Mesenchymal stem cell (in vitro differentiated cells and primary cell): ENCODE data around the gene VPS26A.

Experiments
- DNase-seq: peaks from one replicate; pipeline ENCODE4 v3.0.0-alpha.2; 2013
- H2AFZ ChIP-seq: one replicate; pipeline ENCODE4 v1.6.1; 2013; ENCODE audit warnings: low read depth, mild to moderate bottlenecking, control low read depth, inconsistent platforms, low read length, moderate library complexity
- H2AK5ac ChIP-seq: 2 replicates; pipeline ENCODE4 v1.6.1; 2013; ENCODE audit warnings: low read length, moderate library complexity, mild to moderate bottlenecking, inconsistent platforms; ENCODE audit not compliant: severe bottlenecking
- H2BK120ac ChIP-seq: one replicate; pipeline ENCODE4 v1.6.1; 2013; ENCODE audit warnings: low read depth, mild to moderate bottlenecking, inconsistent platforms, low read length, moderate library complexity
- H2BK12ac ChIP-seq, 2 experiments: one replicate each; pipeline ENCODE4 v1.6.1; 2013; ENCODE audit warnings: inconsistent platforms in 2 of 2, low read length in 2 of 2, mild to moderate bottlenecking in 2 of 2, moderate library complexity in 2 of 2, control low read depth in 1 of 2
- H2BK15ac ChIP-seq: one replicate; pipeline ENCODE4 v1.6.1; 2013; ENCODE audit warnings: mild to moderate bottlenecking, low read depth, inconsistent platforms; ENCODE audit not compliant: poor library complexity, severe bottlenecking
- H2BK5ac ChIP-seq: 2 replicates; pipeline ENCODE4 v1.6.1; 2013; ENCODE audit warnings: low read depth, mild to moderate bottlenecking, low read length, control low read depth, inconsistent platforms; ENCODE audit not compliant: poor library complexity, severe bottlenecking
- H3K14ac ChIP-seq, 2 experiments: one replicate each; pipeline ENCODE4 v1.6.1; 2013; ENCODE audit warnings: inconsistent platforms in 2 of 2, low read length in 2 of 2, control low read depth in 1 of 2, mild to moderate bottlenecking in 1 of 2, moderate library complexity in 1 of 2
- H3K18ac ChIP-seq, 2 experiments: one replicate each; pipeline ENCODE4 v1.6.1; 2013; ENCODE audit warnings: inconsistent platforms in 2 of 2, low read length in 2 of 2, control low read depth in 1 of 2, low read depth in 1 of 2, mild to moderate bottlenecking in 1 of 2
- H3K23ac ChIP-seq, 2 experiments: one replicate each; pipeline ENCODE4 v1.6.1; 2013; ENCODE audit warnings: inconsistent platforms in 2 of 2, low read length in 2 of 2, mild to moderate bottlenecking in 2 of 2, moderate library complexity in 2 of 2, control low read depth in 1 of 2
- H3K27ac ChIP-seq: 2 replicates; pipeline ENCODE4 v1.5.1; 2013; ENCODE audit warnings: mild to moderate bottlenecking, moderate library complexity, low read length, control low read depth, inconsistent platforms; ENCODE audit not compliant: poor library complexity, severe bottlenecking
- H3K27me3 ChIP-seq, 2 experiments: 2 replicates each; pipeline versions ENCODE4 v1.6.1 to v1.7.0; 2013; ENCODE audit warnings: low read length in 2 of 2, mild to moderate bottlenecking in 2 of 2, moderate library complexity in 2 of 2, control low read depth in 1 of 2, inconsistent platforms in 1 of 2; ENCODE audit not compliant: control insufficient read depth in 1 of 2, insufficient read depth in 1 of 2
- H3K36me3 ChIP-seq, 2 experiments: 2 replicates each; pipeline versions ENCODE4 v1.6.1 to v1.7.0; 2013; ENCODE audit warnings: low read length in 2 of 2, control low read depth in 1 of 2, inconsistent platforms in 1 of 2, low read depth in 1 of 2, mild to moderate bottlenecking in 1 of 2; ENCODE audit not compliant: insufficient read depth in 2 of 2, control insufficient read depth in 1 of 2
- H3K4ac ChIP-seq, 2 experiments: one replicate each; pipeline ENCODE4 v1.6.1; 2013; ENCODE audit warnings: inconsistent platforms in 2 of 2, low read length in 2 of 2, mild to moderate bottlenecking in 2 of 2, moderate library complexity in 2 of 2, control low read depth in 1 of 2, low read depth in 1 of 2
- H3K4me1 ChIP-seq: 2 replicates; pipeline ENCODE4 v1.6.1; 2013; ENCODE audit warnings: low read depth, low read length, control low read depth; ENCODE audit not compliant: control insufficient read depth, insufficient read depth
- H3K4me2 ChIP-seq: 2 replicates; pipeline ENCODE4 v1.6.1; 2013; ENCODE audit warnings: low read length, mild to moderate bottlenecking, inconsistent platforms; ENCODE audit not compliant: poor library complexity, severe bottlenecking
- H3K4me3 ChIP-seq, 2 experiments: 2 replicates each; pipeline versions ENCODE4 v1.5.1 to v1.7.0; 2013; ENCODE audit warnings: low read length in 2 of 2, mild to moderate bottlenecking in 2 of 2, control low read depth in 1 of 2, low read depth in 1 of 2; ENCODE audit not compliant: insufficient read depth in 1 of 2
- H3K79me1 ChIP-seq: replicated peaks from 2 replicates; pipeline ENCODE4 v1.6.1; 2013; ENCODE audit warnings: mild to moderate bottlenecking, control low read depth, low read length, inconsistent platforms; ENCODE audit not compliant: poor library complexity, severe bottlenecking
- H3K9ac ChIP-seq: 2 replicates; pipeline ENCODE4 v1.7.0; 2013; ENCODE audit warnings: mild to moderate bottlenecking, low read length, moderate library complexity
- H3K9me3 ChIP-seq: 2 replicates; pipeline ENCODE4 v1.7.0; 2013; ENCODE audit warnings: mild to moderate bottlenecking, low read length; ENCODE audit not compliant: control insufficient read depth
- H4K8ac ChIP-seq: one replicate; pipeline ENCODE4 v1.6.1; 2013; ENCODE audit warnings: inconsistent platforms, mild to moderate bottlenecking, low read length, moderate library complexity
- H4K91ac ChIP-seq: one replicate; pipeline ENCODE4 v1.6.1; 2013; ENCODE audit warnings: mild to moderate bottlenecking, low read length, inconsistent platforms
- WGBS: methylation state at CpG from one replicate; pipeline ENCODE4 v1.1.7; 2013; ENCODE audit warnings: mixed read lengths; 5-methylcytosine and 5-hydroxymethylcytosine counted together

The VPS26A gene

GRCh38 chr10:69123306-69123746 is 652 bp upstream of the VPS26A start:
- no peak overlapping the region for H2AK5ac ChIP-seq
- H2BK120ac ChIP-seq: peak overlapping the region; percentile 89
- H2AFZ ChIP-seq: peak overlapping the region; percentile 75
- H3K9me3 ChIP-seq: no peaks in the 10 kb centered on the region
- peak overlapping the region; percentile 93 for H3K27ac ChIP-seq
- no peak overlapping the region for H2BK15ac ChIP-seq
- H3K14ac ChIP-seq: peak overlapping the region in 1 of 2 experiments; percentile 98
- peak overlapping the region; percentile 70 for H4K8ac ChIP-seq
- under 1% methylated on average over 15 of the region's 16 CpGs for WGBS
- peak overlapping the region; percentile 65 for H4K91ac ChIP-seq
- no peaks in the 10 kb centered on the region for H3K79me1 ChIP-seq
- H3K27me3 ChIP-seq: no peaks in the 10 kb centered on the region
- H3K4me1 ChIP-seq: peaks cover 3% of the 10 kb centered on the region
- no peak overlapping the region for H2BK12ac ChIP-seq
- peak overlapping the region; percentile 98 for H3K9ac ChIP-seq
- H3K18ac ChIP-seq: peak overlapping the region; percentile 23 to 98
- peak overlapping the region; percentile 92 for H3K4me2 ChIP-seq
- H3K23ac ChIP-seq: no peak overlapping the region
- peak overlapping the region; percentile 72 to 84 for H3K4me3 ChIP-seq
- H3K36me3 ChIP-seq: peaks cover 0 to 3% of the 10 kb centered on the region in 2 experiments
- peak overlapping the region in 1 of 2 experiments; percentile 73 for H3K4ac ChIP-seq
- H2BK5ac ChIP-seq: no peak overlapping the region
- DNase-seq: peak; percentile 87

DNA sequence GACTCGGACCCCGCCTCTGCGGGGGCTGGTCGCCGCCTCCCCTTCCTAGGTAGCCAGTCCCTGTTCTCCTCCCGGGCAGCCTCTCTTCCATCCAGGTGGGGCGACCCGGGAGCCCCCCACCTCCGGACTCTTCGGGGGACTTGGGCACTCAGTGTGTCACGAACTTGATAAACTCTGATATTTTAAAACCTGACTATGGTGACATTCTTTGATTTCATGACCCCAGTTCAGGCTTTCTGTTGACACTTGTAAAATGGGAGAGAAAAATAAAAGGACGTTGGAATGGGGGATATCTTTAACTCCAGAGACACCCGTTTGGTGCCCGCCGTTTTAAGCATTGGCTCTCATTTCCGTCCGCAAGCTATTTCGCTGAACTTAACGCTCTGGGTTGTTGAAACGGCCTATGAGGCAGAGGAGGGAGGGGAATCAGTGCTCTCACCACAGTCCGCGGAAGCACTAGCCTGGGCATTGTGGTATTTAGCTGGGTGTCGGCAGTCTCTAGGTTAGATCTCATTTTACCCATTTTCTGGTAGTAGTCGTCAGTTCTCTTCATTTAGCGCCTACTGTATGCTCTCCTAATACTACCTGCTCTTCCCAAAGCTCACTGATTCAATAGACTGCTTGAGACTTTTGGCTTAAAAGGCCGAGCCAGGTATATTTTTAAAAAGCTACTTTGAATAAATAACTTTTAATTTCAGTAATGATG is 738 bp downstream of the VPS26A start:
- peak; percentile 78 for DNase-seq
- Histone ChIP-seq H2BK120ac (peak overlapping the region; percentile 77), H2AK5ac (peak overlapping the region; percentile 16), H2BK5ac (peak overlapping the region; percentile 93), H2BK12ac (no peak overlapping the region), H3K23ac (no peak overlapping the region), H3K4ac (peak overlapping the region; percentile 5 to 92), H3K9ac (peak overlapping the region; percentile 98), H3K27ac (peak overlapping the region; percentile 74), H4K8ac (no peak overlapping the region), H3K4me2 (peak overlapping the region; percentile 83), H3K36me3 (peaks cover 0 to 3% of the 10 kb centered on the region in 2 experiments), H2AFZ (peak overlapping the region; percentile 82), H4K91ac (no peak overlapping the region), H3K9me3 (no peaks in the 10 kb centered on the region), H3K14ac (peak overlapping the region in 1 of 2 experiments; percentile 96), H3K18ac (peak overlapping the region; percentile 84 to 94), H3K79me1 (no peaks in the 10 kb centered on the region), H2BK15ac (peak overlapping the region; percentile 92), H3K4me1 (peaks cover 5% of the 10 kb centered on the region), H3K4me3 (peak overlapping the region; percentile 84 to 90), H3K27me3 (no peaks in the 10 kb centered on the region)
- WGBS: 0% methylated on average over 23 of the region's 26 CpGs

DNA sequence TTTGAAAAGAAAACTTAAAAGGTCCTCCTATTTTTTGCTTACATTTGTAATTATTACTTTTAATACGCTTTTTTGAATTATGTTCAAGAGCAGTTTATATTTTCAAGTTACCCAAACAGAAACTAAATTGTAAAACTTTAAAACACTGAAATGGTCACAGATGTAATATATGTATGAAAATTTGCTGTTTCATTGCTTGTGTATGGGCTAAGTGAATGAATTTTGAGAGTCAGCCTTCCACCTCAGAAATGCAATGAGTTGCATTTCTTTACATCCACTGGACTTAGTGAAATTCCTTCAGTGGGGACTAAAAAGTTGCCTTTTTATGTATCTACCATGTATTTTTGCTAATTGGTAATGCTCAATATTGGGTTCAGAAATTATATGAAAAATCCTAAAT is 1.6 kb downstream of the VPS26A start:
- no CpG with 5 or more reads among the region's 1 CpG for WGBS

DNA sequence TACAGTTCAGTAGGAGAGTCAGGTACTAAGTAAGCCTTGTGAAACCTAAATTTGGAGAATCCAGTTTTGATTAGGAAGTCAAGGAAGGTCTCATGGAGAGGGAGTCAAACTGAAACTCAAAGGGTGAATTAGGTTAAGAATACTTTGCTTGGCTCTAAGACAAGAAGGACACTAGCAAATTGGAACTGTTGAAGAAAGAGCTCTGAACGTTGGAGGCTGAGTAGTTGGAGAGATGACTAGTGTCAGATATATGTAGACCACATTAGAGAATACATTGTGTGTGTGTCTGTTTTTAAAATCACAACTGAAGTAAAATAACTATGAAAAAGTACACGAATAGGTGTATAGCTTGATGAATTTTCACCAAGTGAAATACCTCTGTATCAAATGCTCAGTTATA is 6.3 kb downstream of the VPS26A start:
- 70% methylated on average over 1 of the region's 2 CpGs for WGBS

More for the DNA sequence above, 1.6 kb downstream of the VPS26A start:
- H3K18ac ChIP-seq: no peak overlapping the region
- H2BK5ac ChIP-seq: no peak overlapping the region
- H2AFZ ChIP-seq: no peak overlapping the region
- H2BK120ac ChIP-seq: no peak overlapping the region
- peak overlapping the region in 1 of 2 experiments; percentile 84 for H3K4me3 ChIP-seq
- H3K23ac ChIP-seq: no peak overlapping the region
- no peak overlapping the region for H3K27ac ChIP-seq
- no peaks in the 10 kb centered on the region for H3K9me3 ChIP-seq
- H3K4me2 ChIP-seq: peak overlapping the region; percentile 37
- H4K8ac ChIP-seq: no peak overlapping the region
- no peak overlapping the region for H3K4ac ChIP-seq
- no peaks in the 10 kb centered on the region for H3K79me1 ChIP-seq
- H3K9ac ChIP-seq: peak overlapping the region; percentile 98
- no peak overlapping the region for H2AK5ac ChIP-seq
- H3K27me3 ChIP-seq: no peaks in the 10 kb centered on the region
- no peak for DNase-seq
- peaks cover 0 to 3% of the 10 kb centered on the region in 2 experiments for H3K36me3 ChIP-seq
- H3K4me1 ChIP-seq: peaks cover 5% of the 10 kb centered on the region
- H2BK15ac ChIP-seq: no peak overlapping the region
- no peak overlapping the region for H3K14ac ChIP-seq
- no peak overlapping the region for H4K91ac ChIP-seq
- H2BK12ac ChIP-seq: no peak overlapping the region

More for the DNA sequence above, 6.3 kb downstream of the VPS26A start:
- no peak overlapping the region for H3K23ac ChIP-seq
- H2BK5ac ChIP-seq: no peak overlapping the region
- H2BK120ac ChIP-seq: no peak overlapping the region
- H3K27ac ChIP-seq: no peak overlapping the region
- H4K91ac ChIP-seq: no peak overlapping the region
- no peaks in the 10 kb centered on the region for H3K9me3 ChIP-seq
- H3K27me3 ChIP-seq: no peaks in the 10 kb centered on the region
- H3K4ac ChIP-seq: no peak overlapping the region
- no peak overlapping the region for H3K18ac ChIP-seq
- DNase-seq: peak; percentile 10
- H4K8ac ChIP-seq: no peak overlapping the region
- H3K4me2 ChIP-seq: no peak overlapping the region
- no peak overlapping the region for H3K14ac ChIP-seq
- H3K4me1 ChIP-seq: peaks cover 5% of the 10 kb centered on the region
- H3K4me3 ChIP-seq: no peak overlapping the region
- H2BK15ac ChIP-seq: no peak overlapping the region
- H3K9ac ChIP-seq: no peak overlapping the region
- H3K79me1 ChIP-seq: peaks cover 3% of the 10 kb centered on the region
- no peak overlapping the region for H2BK12ac ChIP-seq
- peaks cover 7 to 27% of the 10 kb centered on the region in 2 experiments for H3K36me3 ChIP-seq
- no peak overlapping the region for H2AK5ac ChIP-seq
- H2AFZ ChIP-seq: no peak overlapping the region
